HepG2 (cell line): ENCODE measurements around the gene SCAANT1. TPM values are rescaled to one million over a fixed set of nuclear protein-coding genes. Genes with fewer than 3 reads are reported as not detected.

Source experiments
- BRCA1 ChIP-seq: sonication (generic); formaldehyde crosslinking; IDR thresholded peaks from 2 replicates; pipeline ENCODE4 v1.4.0; 2020; ENCODE audit warnings: missing genetic modification reagents
- JUN ChIP-seq: sonication (generic); formaldehyde crosslinking; IDR thresholded peaks from 2 replicates; pipeline ENCODE4 v1.4.0; 2020; ENCODE audit warnings: mild to moderate bottlenecking, missing genetic modification reagents
- NRL ChIP-seq: sonication (generic); formaldehyde crosslinking; IDR thresholded peaks from 2 replicates; pipeline ENCODE4 v1.5.0; 2020; ENCODE audit warnings: missing genetic modification reagents, mild to moderate bottlenecking, moderate library complexity, borderline replicate concordance
- PAX8 ChIP-seq: sonication (generic); formaldehyde crosslinking; IDR thresholded peaks from 2 replicates; pipeline ENCODE4 v1.8.0; 2022; ENCODE audit warnings: mild to moderate bottlenecking, missing genetic modification reagents, borderline replicate concordance
- RBFOX2 ChIP-seq: fragments of 200-400 bp; formaldehyde crosslinking; IDR thresholded peaks from 2 replicates; pipeline ENCODE4 v1.6.1; 2017; ENCODE audit warnings: low read depth, mild to moderate bottlenecking, low read length
- SRSF9 ChIP-seq: fragments of 200-400 bp; formaldehyde crosslinking; IDR thresholded peaks from 2 replicates; pipeline ENCODE4 v1.6.1; 2018; ENCODE audit warnings: borderline replicate concordance, mild to moderate bottlenecking, low read depth, low read length; ENCODE audit not compliant: insufficient read depth, poor library complexity, severe bottlenecking
- STAG1 ChIP-seq: sonication (generic); formaldehyde crosslinking; IDR thresholded peaks from 2 replicates; pipeline ENCODE4 v1.4.0; 2020; ENCODE audit warnings: missing genetic modification reagents
- TGIF2 ChIP-seq: IDR thresholded peaks from 2 replicates; pipeline ENCODE4 v1.6.1; 2016; ENCODE audit warnings: control low read depth, missing compliant biosample characterization
- TOE1 ChIP-seq: sonication (generic); formaldehyde crosslinking; IDR thresholded peaks from 2 replicates; pipeline ENCODE4 v1.4.0; 2020; ENCODE audit warnings: mild to moderate bottlenecking, missing genetic modification reagents
- YEATS4 ChIP-seq: sonication (generic); formaldehyde crosslinking; IDR thresholded peaks from 2 replicates; pipeline ENCODE4 v1.4.0; 2020; ENCODE audit warnings: missing genetic modification reagents, borderline replicate concordance
- ZC3H13 ChIP-seq: sonication (generic); formaldehyde crosslinking; IDR thresholded peaks from 2 replicates; pipeline ENCODE4 v1.8.1; 2023; ENCODE audit warnings: mild to moderate bottlenecking, missing genetic modification reagents, moderate library complexity
- ZFP82 ChIP-seq: sonication (generic); formaldehyde crosslinking; IDR thresholded peaks from 2 replicates; pipeline ENCODE4 v1.5.1; 2020; ENCODE audit warnings: mild to moderate bottlenecking, missing genetic modification reagents, borderline replicate concordance
- ZFY ChIP-seq: sonication (generic); formaldehyde crosslinking; IDR thresholded peaks from 2 replicates; pipeline ENCODE4 v1.4.0; 2020; ENCODE audit warnings: missing genetic modification reagents
- ZNF143 ChIP-seq: sonication (generic); formaldehyde crosslinking; IDR thresholded peaks from 2 replicates; pipeline ENCODE4 v1.4.0; 2020; ENCODE audit warnings: missing genetic modification reagents
- ZNF296 ChIP-seq: sonication (generic); formaldehyde crosslinking; conservative IDR thresholded peaks from 2 replicates; pipeline ENCODE4 v1.5.0; 2020; ENCODE audit warnings: mild to moderate bottlenecking, missing genetic modification reagents
- ZNF746 ChIP-seq: sonication (generic); formaldehyde crosslinking; IDR thresholded peaks from 2 replicates; pipeline ENCODE4 v1.8.0; 2022; ENCODE audit warnings: mild to moderate bottlenecking, missing genetic modification reagents
- ZNF768 ChIP-seq: sonication (generic); formaldehyde crosslinking; IDR thresholded peaks from 2 replicates; pipeline ENCODE4 v1.4.0; 2020; ENCODE audit warnings: missing genetic modification reagents
- polyA plus RNA-seq, 8 experiments: library from polyadenylated mRNA; depleted of rRNA in 3 of 8; stranded (reverse) in 7 of 8; unstranded in 1 of 8; fragments of >200 nt; fragmentation: Illumina TruSeq in 4 of 8; extraction: Trizol in 4 of 8; gene quantifications; 2 replicates each; pipeline versions ENCODE4 v1.2.1 to v1.2.3, GENCODE V29; 2011 to 2016; ENCODE audit warnings: low read depth in 4 of 8, missing spikeins in 1 of 8, mixed read lengths in 1 of 8; ENCODE audit not compliant: insufficient read depth in 1 of 8
- total RNA-seq, 5 experiments: library from RNA; depleted of rRNA; stranded (reverse); fragments of >200 nt; fragmentation: Illumina TruSeq; extraction: Trizol; gene quantifications; 2 replicates each; pipeline ENCODE4 v1.2.3, GENCODE V29; 2016; ENCODE audit warnings: low read depth in 1 of 5
- TF ChIP-seq, protein P1 (sequence below), 2 experiments: sonication (generic) in 1 of 2; formaldehyde crosslinking in 1 of 2; IDR thresholded peaks; 2 replicates each; pipeline versions ENCODE4 v1.4.0 to v1.6.1; 2018 to 2020; ENCODE audit warnings: missing genetic modification reagents in 2 of 2, borderline replicate concordance in 1 of 2, low read depth in 1 of 2, mild to moderate bottlenecking in 1 of 2, missing biosample characterization in 1 of 2
- TF ChIP-seq, protein P2 (sequence below): sonication (generic); formaldehyde crosslinking; conservative IDR thresholded peaks from 2 replicates; pipeline ENCODE4 v1.4.0; 2020; ENCODE audit warnings: missing genetic modification reagents

SCAANT1 gene
- total and polyA plus RNA-seq, 2 of the 13 experiments (the other 11 are each of a cell fraction or from before 2014, with no cell fraction given), result not detected

GRCh38 chr3:63863150-63864007 is 48.8 kb downstream of the SCAANT1 start, which contains the start of the genes ATXN7 and THOC7 (continued):
- TF ChIP-seq ZFY (peak; percentile 93), ZNF143 (CRISPR knock-in tag) (peak; percentile 63), TGIF2 (CRISPR knock-in tag) (no peak), ZFP82 (CRISPR knock-in tag) (no peak), ZNF768 (CRISPR knock-in tag) (peak; percentile 51; the same call in 1 of the 2 replicates), ZC3H13 (CRISPR knock-in tag) (0 out of 2 replicates have a peak, but pooled peaks have one; percentile 37), ZNF296 (0 out of 2 replicates have a peak, but pooled peaks have one; percentile 44), YEATS4 (CRISPR knock-in tag) (peak; percentile 48), SRSF9 (no peak), RBFOX2 (peak; percentile 80), JUN (CRISPR knock-in tag) (0 out of 2 replicates have a peak, but pooled peaks have one; percentile 57), PAX8 (CRISPR knock-in tag) (peak; percentile 55; the same call in 1 of the 2 replicates), NRL (CRISPR knock-in tag) (0 out of 2 replicates have a peak, but pooled peaks have one; percentile 27), BRCA1 (CRISPR knock-in tag) (no peak), STAG1 (CRISPR knock-in tag) (no peak), ZNF746 (no peak), TOE1 (CRISPR knock-in tag) (no peak)
- TF ChIP-seq, protein P1, sequence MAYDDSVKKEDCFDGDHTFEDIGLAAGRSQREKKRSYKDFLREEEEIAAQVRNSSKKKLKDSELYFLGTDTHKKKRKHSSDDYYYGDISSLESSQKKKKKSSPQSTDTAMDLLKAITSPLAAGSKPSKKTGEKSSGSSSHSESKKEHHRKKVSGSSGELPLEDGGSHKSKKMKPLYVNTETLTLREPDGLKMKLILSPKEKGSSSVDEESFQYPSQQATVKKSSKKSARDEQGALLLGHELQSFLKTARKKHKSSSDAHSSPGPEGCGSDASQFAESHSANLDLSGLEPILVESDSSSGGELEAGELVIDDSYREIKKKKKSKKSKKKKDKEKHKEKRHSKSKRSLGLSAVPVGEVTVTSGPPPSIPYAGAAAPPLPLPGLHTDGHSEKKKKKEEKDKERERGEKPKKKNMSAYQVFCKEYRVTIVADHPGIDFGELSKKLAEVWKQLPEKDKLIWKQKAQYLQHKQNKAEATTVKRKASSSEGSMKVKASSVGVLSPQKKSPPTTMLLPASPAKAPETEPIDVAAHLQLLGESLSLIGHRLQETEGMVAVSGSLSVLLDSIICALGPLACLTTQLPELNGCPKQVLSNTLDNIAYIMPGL (CRISPR knock-in tag; IDR thresholded peaks at IDR 0.05; ENCODE audit: borderline replicate concordance in 1 of 2, low read depth in 1 of 2), result peak; percentile 55 to 75; a peak in 3 of 4 replicates
- TF ChIP-seq, protein P2, sequence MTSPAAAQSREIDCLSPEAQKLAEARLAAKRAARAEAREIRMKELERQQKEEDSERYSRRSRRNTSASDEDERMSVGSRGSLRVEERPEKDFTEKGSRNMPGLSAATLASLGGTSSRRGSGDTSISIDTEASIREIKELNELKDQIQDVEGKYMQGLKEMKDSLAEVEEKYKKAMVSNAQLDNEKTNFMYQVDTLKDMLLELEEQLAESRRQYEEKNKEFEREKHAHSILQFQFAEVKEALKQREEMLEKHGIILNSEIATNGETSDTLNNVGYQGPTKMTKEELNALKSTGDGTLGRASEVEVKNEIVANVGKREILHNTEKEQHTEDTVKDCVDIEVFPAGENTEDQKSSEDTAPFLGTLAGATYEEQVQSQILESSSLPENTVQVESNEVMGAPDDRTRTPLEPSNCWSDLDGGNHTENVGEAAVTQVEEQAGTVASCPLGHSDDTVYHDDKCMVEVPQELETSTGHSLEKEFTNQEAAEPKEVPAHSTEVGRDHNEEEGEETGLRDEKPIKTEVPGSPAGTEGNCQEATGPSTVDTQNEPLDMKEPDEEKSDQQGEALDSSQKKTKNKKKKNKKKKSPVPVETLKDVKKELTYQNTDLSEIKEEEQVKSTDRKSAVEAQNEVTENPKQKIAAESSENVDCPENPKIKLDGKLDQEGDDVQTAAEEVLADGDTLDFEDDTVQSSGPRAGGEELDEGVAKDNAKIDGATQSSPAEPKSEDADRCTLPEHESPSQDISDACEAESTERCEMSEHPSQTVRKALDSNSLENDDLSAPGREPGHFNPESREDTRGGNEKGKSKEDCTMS (CRISPR knock-in tag), result 0 out of 2 replicates have a peak, but pooled peaks have one; percentile 43
